ENCODE measurements around the gene CFAP97D2. TPM values are rescaled to one million over a fixed set of nuclear protein-coding genes. Genes with fewer than 3 reads are reported as not detected.

CFAP97D2 gene
- total and polyA plus RNA-seq, 2 donors (not counting 3 experiments of a cell fraction or from before 2014, with no cell fraction given): not detected

DNA sequence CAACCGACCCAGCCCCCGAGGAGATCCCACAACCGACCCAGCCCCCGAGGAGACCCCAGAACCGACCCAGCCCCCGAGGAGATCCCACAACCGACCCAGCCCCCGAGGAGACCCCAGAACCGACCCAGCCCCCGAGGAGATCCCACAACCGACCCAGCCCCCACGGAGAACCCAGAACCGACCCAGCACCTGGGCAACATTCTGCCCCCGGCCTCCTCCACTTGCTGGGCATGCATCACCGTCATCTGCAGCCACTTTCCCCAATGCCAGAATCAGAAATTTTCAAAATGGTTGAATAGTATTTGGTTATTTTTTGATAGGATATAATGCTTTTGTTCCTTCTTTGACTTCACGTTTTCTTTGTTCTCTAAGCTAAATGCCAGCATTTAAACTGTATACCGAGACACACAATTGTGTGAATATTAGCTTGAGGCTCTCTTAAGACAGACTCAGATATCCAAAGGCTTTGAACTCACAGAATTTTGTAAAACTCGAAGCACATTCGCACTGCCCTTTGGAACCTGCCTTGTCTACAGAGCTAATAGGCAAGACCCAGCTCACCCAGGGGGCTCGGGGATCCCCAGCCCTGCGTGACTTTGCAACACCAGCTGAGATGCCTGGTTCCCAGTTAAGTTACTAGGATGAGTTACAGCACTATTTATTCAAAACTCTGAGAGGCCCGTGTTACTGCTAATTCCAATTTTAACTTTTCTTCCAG lies 31.1 kb upstream of the CFAP97D2 start:
- Histone ChIP-seq H3K27me3 (ENCODE audit: control insufficient read depth in 2 of 2, insufficient read depth in 2 of 2, low read length in 2 of 2) (peaks cover under 1 to 3% of the 10 kb centered on the region in 2 experiments), H3K4me2 (ENCODE audit: insufficient read depth, low read length) (no peak overlapping the region), H3K9me1 (replicated peaks; ENCODE audit: control insufficient read depth, extremely low read depth, insufficient read depth, low read length) (no peaks in the 10 kb centered on the region), H3K79me2 (ENCODE audit: control insufficient read depth, insufficient read depth, low read length) (no peaks in the 10 kb centered on the region), H3K4me1 (ENCODE audit: control insufficient read depth, extremely low read depth, insufficient read depth, low read length) (no peaks in the 10 kb centered on the region), H4K20me1 (replicated peaks; ENCODE audit: control insufficient read depth, extremely low read depth, insufficient read depth, low read length) (no peaks in the 10 kb centered on the region), H3K9ac (replicated peaks; ENCODE audit: extremely low read depth, insufficient read depth, low read length) (no peak overlapping the region), H2AFZ (ENCODE audit: low read depth, low read length) (no peak overlapping the region), H3K27ac (ENCODE audit: insufficient read depth, low read depth, low read length) (no peak overlapping the region), H3K9me3 (replicated peaks; ENCODE audit: control insufficient read depth, insufficient read depth, low read length) (no peaks in the 10 kb centered on the region), H3K4me3 (replicated peaks in 1 of 3; ENCODE audit: insufficient read depth in 1 of 3, low read depth in 1 of 3, low read length in 3 of 3) (no peak overlapping the region), H3K36me3 (ENCODE audit: control insufficient read depth in 2 of 2, extremely low read depth in 1 of 2, insufficient read depth in 2 of 2, low read length in 2 of 2) (no peaks in the 10 kb centered on the region)
- intact Hi-C loops (cut with micrococcal nuclease): no loop called here
- POLR2A ChIA-PET: no interaction called here
- FAIRE-seq: peak; percentile 33
- BruUV-seq (replicated peaks): no TSS peak
- TF ChIP-seq MYC (IDR thresholded peaks at IDR 0.05; ENCODE audit: low read depth, low read length): no peak
- TF ChIP-seq POLR2A (IDR thresholded peaks at IDR 0.05; ENCODE audit: low read depth, low read length): no peak
- TF ChIP-seq JUN (IDR thresholded peaks at IDR 0.05; ENCODE audit: borderline replicate concordance, insufficient read depth, insufficient read length, low read depth): no peak
- no peak for TF ChIP-seq EZH2 (IDR thresholded peaks at IDR 0.05; ENCODE audit: borderline replicate concordance, low read depth, low read length, severe bottlenecking)
- TF ChIP-seq GATA2 (IDR thresholded peaks at IDR 0.05; ENCODE audit: insufficient read depth, insufficient read length, low read depth, low read length): no peak
- no peak for TF ChIP-seq POLR2AphosphoS5 (IDR thresholded peaks at IDR 0.05; ENCODE audit: insufficient read depth, low read depth, low read length)
- TF ChIP-seq FOS (IDR thresholded peaks at IDR 0.05; ENCODE audit: borderline replicate concordance, insufficient read depth, low read length): no peak
- TF ChIP-seq MAX (IDR thresholded peaks at IDR 0.05; ENCODE audit: insufficient read depth, insufficient read length): no peak
- TF ChIP-seq CTCF (IDR thresholded peaks at IDR 0.05; ENCODE audit: extremely low read depth in 1 of 2, insufficient read depth in 1 of 2, low read depth in 1 of 2, low read length in 2 of 2): no peak
- DNase-seq (ENCODE audit: low read depth, low spot score): no peak
- dilution Hi-C loops (cut with MboI; ENCODE audit: extremely low pct_ligation_motif_present, low sequenced_read_pairs): no loop called here
- CTCF ChIA-PET: interaction anchor here (0.8 to 1.0 kb wide), 3 partner anchors 19 to 78 kb away, joined by 3 read pairs; no protein-coding TSS in a partner anchor

Measured in endothelial cell of umbilical vein (primary cell).